IMR-90 (cell line): ENCODE data around the gene PUM2. TPM values are rescaled to one million over a fixed set of nuclear protein-coding genes. Genes with fewer than 3 reads are reported as not detected.

Experiments used
- ATAC-seq: fragments of 200-7000 bp; cut with Tn5 transposase; 2 replicates; pipeline ENCODE4 v1.9.1; 2020; ENCODE audit warnings: low read depth, mild to moderate bottlenecking, moderate library complexity
- BruUV-seq: library from RNA; stranded (reverse); fragments of 400-500 nt; replicated peaks from 2 replicates; lab custom pipeline; 2021; lab: Mats Ljungman, UMichigan
- CTCF ChIA-PET: fragments of 300-600 bp; formaldehyde crosslinking; extraction: SDS; loops from one replicate; lab custom pipeline; 2021; ENCODE audit warnings: antibody characterized with exemption; lab: Yijun Ruan, JAX
- POLR2A ChIA-PET: fragments of 300-600 bp; sonication (Branson Sonifier 250); formaldehyde crosslinking; loops from one replicate; lab custom pipeline; 2022; ENCODE audit warnings: antibody characterized with exemption; ENCODE audit not compliant: unreplicated experiment; lab: Charles Lee
- DNase-seq: peaks from one replicate; pipeline ENCODE4 v3.0.0; 2013
- H2AFZ ChIP-seq: replicated peaks from 2 replicates; pipeline ENCODE3; 2013; ENCODE audit warnings: low read length, mild to moderate bottlenecking; ENCODE audit not compliant: poor library complexity
- H2AK5ac ChIP-seq: 2 replicates; pipeline ENCODE4 v1.6.1; 2013; ENCODE audit warnings: low read depth, low read length, inconsistent platforms
- H2AK9ac ChIP-seq: replicated peaks from 2 replicates; pipeline ENCODE3; 2013; ENCODE audit warnings: mild to moderate bottlenecking, low read depth, low read length, moderate library complexity; ENCODE audit not compliant: poor library complexity
- H2BK120ac ChIP-seq: 2 replicates; pipeline ENCODE4 v1.6.1; 2013; ENCODE audit warnings: low read depth, low read length, inconsistent platforms
- H2BK15ac ChIP-seq: 3 replicates; pipeline ENCODE4 v1.6.1; 2013; ENCODE audit warnings: low read depth, low read length, inconsistent platforms
- H2BK20ac ChIP-seq: 2 replicates; pipeline ENCODE4 v1.6.1; 2013; ENCODE audit warnings: low read depth, mild to moderate bottlenecking, inconsistent platforms, low read length, moderate library complexity
- H2BK5ac ChIP-seq: 2 replicates; pipeline ENCODE4 v1.6.1; 2013; ENCODE audit warnings: mild to moderate bottlenecking, low read depth, low read length, inconsistent platforms; ENCODE audit not compliant: poor library complexity, severe bottlenecking
- H3K14ac ChIP-seq: replicated peaks from 2 replicates; pipeline ENCODE4 v1.6.1; 2013; ENCODE audit warnings: low read depth, low read length, inconsistent platforms
- H3K18ac ChIP-seq: 2 replicates; pipeline ENCODE4 v1.6.1; 2013; ENCODE audit warnings: low read depth, low read length, control low read depth
- H3K23ac ChIP-seq: 2 replicates; pipeline ENCODE4 v1.6.1; 2013; ENCODE audit warnings: low read depth, low read length, inconsistent platforms
- H3K27ac ChIP-seq: 2 replicates; pipeline ENCODE4 v1.5.1; 2013; ENCODE audit warnings: mild to moderate bottlenecking, control low read depth, low read length; ENCODE audit not compliant: insufficient read depth
- H3K27me3 ChIP-seq: 2 replicates; pipeline ENCODE4 v1.6.1; 2013; ENCODE audit warnings: low read length; ENCODE audit not compliant: control insufficient read depth, insufficient read depth
- H3K36me3 ChIP-seq: 2 replicates; pipeline ENCODE4 v1.6.1; 2013; ENCODE audit warnings: low read length, mixed read lengths; ENCODE audit not compliant: control insufficient read depth, insufficient read depth
- H3K4ac ChIP-seq: 2 replicates; pipeline ENCODE4 v1.6.1; 2013; ENCODE audit warnings: low read depth, low read length, inconsistent platforms
- H3K4me1 ChIP-seq: 2 replicates; pipeline ENCODE4 v1.6.1; 2013; ENCODE audit warnings: low read length, mixed read lengths; ENCODE audit not compliant: control insufficient read depth, insufficient read depth
- H3K4me2 ChIP-seq: 2 replicates; pipeline ENCODE4 v1.6.1; 2013; ENCODE audit warnings: low read depth, mild to moderate bottlenecking, control low read depth, low read length, moderate library complexity
- H3K4me3 ChIP-seq: 2 replicates; pipeline ENCODE4 v1.5.1; 2013; ENCODE audit warnings: low read depth, mild to moderate bottlenecking, control low read depth, low read length, moderate library complexity; ENCODE audit not compliant: insufficient read depth
- H3K56ac ChIP-seq: 2 replicates; pipeline ENCODE4 v1.6.1; 2013; ENCODE audit warnings: low read length, inconsistent platforms; ENCODE audit not compliant: insufficient read depth; ENCODE audit errors: extremely low read depth
- H3K79me1 ChIP-seq, 2 experiments: 2 replicates each; pipeline ENCODE4 v1.6.1; 2013; ENCODE audit warnings: low read length in 2 of 2, inconsistent platforms in 1 of 2, low read depth in 1 of 2
- H3K9ac ChIP-seq: 2 replicates; pipeline ENCODE4 v1.6.1; 2013; ENCODE audit warnings: low read depth, low read length, control low read depth
- H3K9me1 ChIP-seq: 2 replicates; pipeline ENCODE4 v1.6.1; 2013; ENCODE audit warnings: low read length, inconsistent platforms; ENCODE audit not compliant: insufficient read depth
- H3K9me3 ChIP-seq: 2 replicates; pipeline ENCODE4 v1.6.1; 2013; ENCODE audit warnings: low read length; ENCODE audit not compliant: control insufficient read depth, insufficient read depth
- H4K20me1 ChIP-seq: 2 replicates; pipeline ENCODE4 v1.6.1; 2013; ENCODE audit warnings: low read length, inconsistent platforms; ENCODE audit not compliant: insufficient read depth
- H4K5ac ChIP-seq: 2 replicates; pipeline ENCODE4 v1.6.1; 2013; ENCODE audit warnings: mild to moderate bottlenecking, low read depth, low read length, control low read depth
- H4K8ac ChIP-seq, 2 experiments: 2 replicates each; pipeline ENCODE4 v1.6.1; 2013; ENCODE audit warnings: low read depth in 2 of 2, low read length in 2 of 2, control low read depth in 1 of 2, inconsistent platforms in 1 of 2
- H4K91ac ChIP-seq: 2 replicates; pipeline ENCODE4 v1.6.1; 2013; ENCODE audit warnings: low read depth, low read length, inconsistent platforms; ENCODE audit not compliant: insufficient read depth
- BHLHE40 ChIP-seq: fragments of 150-350 bp; IDR thresholded peaks from 2 replicates; pipeline ENCODE4 v1.6.1; 2016; ENCODE audit warnings: mild to moderate bottlenecking, low read depth, low read length
- CEBPB ChIP-seq: IDR thresholded peaks from 2 replicates; pipeline ENCODE4 v1.6.1; 2012; ENCODE audit warnings: low read depth, low read length, improper control_type of control experiment
- CHD1 ChIP-seq: IDR thresholded peaks from 2 replicates; pipeline ENCODE4 v1.6.1; 2012; ENCODE audit warnings: low read depth, low read length, improper control_type of control experiment
- CTCF ChIP-seq: conservative IDR thresholded peaks from 2 replicates; pipeline ENCODE4 v1.5.1; 2012; ENCODE audit warnings: mild to moderate bottlenecking, low read depth, low read length, improper control_type of control experiment
- FOS ChIP-seq: fragments of 150-350 bp; IDR thresholded peaks from 2 replicates; pipeline ENCODE4 v1.6.1; 2016; ENCODE audit warnings: low read depth, low read length
- MAZ ChIP-seq: IDR thresholded peaks from 2 replicates; pipeline ENCODE4 v1.6.1; 2012; ENCODE audit warnings: low read depth, mild to moderate bottlenecking, low read length, improper control_type of control experiment, moderate library complexity, borderline replicate concordance
- MXI1 ChIP-seq: IDR thresholded peaks from 2 replicates; pipeline ENCODE4 v1.6.1; 2012; ENCODE audit warnings: low read depth, mild to moderate bottlenecking, low read length, moderate library complexity, borderline replicate concordance
- NFE2L2 ChIP-seq: fragments of 150-350 bp; IDR thresholded peaks from 2 replicates; pipeline ENCODE4 v1.6.1; 2016; ENCODE audit warnings: low read depth, mild to moderate bottlenecking, low read length
- POLR2A ChIP-seq: IDR thresholded peaks from 2 replicates; pipeline ENCODE4 v1.6.1; 2012; ENCODE audit warnings: mild to moderate bottlenecking, low read depth, low read length
- RAD21 ChIP-seq: IDR thresholded peaks from 2 replicates; pipeline ENCODE4 v1.6.1; 2012; ENCODE audit warnings: low read length, improper control_type of control experiment
- RCOR1 ChIP-seq: IDR thresholded peaks from 2 replicates; pipeline ENCODE4 v1.6.1; 2012; ENCODE audit warnings: mild to moderate bottlenecking, low read length, improper control_type of control experiment; ENCODE audit not compliant: insufficient replicate concordance
- RFX5 ChIP-seq: IDR thresholded peaks from 2 replicates; pipeline ENCODE4 v1.8.0; 2012; ENCODE audit warnings: low read depth, mild to moderate bottlenecking, low read length, moderate library complexity
- SMC3 ChIP-seq: fragments of 150-350 bp; IDR thresholded peaks from 2 replicates; pipeline ENCODE4 v1.6.1; 2016; ENCODE audit warnings: low read depth, mild to moderate bottlenecking, antibody characterized with exemption, low read length, moderate library complexity
- USF2 ChIP-seq: fragments of 150-350 bp; IDR thresholded peaks from 2 replicates; pipeline ENCODE4 v1.6.1; 2017; ENCODE audit warnings: mild to moderate bottlenecking, antibody characterized with exemption, low read length, low read depth
- dilution Hi-C: fragments of 300-500 bp; cut with HindIII; formaldehyde crosslinking; loops from one replicate; pipeline ENCODE4 v1.14.3; 2018; ENCODE audit warnings: low sequenced_read_pairs; ENCODE audit not compliant: unreplicated experiment
- in situ Hi-C: fragments of 300-500 bp; cut with MboI; formaldehyde crosslinking; loops from 3 replicates; pipeline ENCODE4 v1.14.3; 2019; ENCODE audit warnings: low sequenced_read_pairs, inconsistent platforms, mixed read lengths
- intact Hi-C: fragments of 100-400 bp; cut with micrococcal nuclease; formaldehyde crosslinking; loops from 2 replicates; pipeline ENCODE4 v1.10.0; 2022
- polyA plus RNA-seq, 3 experiments: library from polyadenylated mRNA; depleted of rRNA; stranded (reverse); fragments of >200 nt; gene quantifications; 2 replicates each; pipeline ENCODE4 v1.2.3, GENCODE V29; 2012; ENCODE audit warnings: low replicate concordance in 1 of 3
- total RNA-seq: library from RNA; depleted of rRNA; stranded (reverse); fragments of >200 nt; gene quantifications from 2 replicates; pipeline ENCODE4 v1.2.3, GENCODE V29; 2012

The PUM2 gene
- total and polyA plus RNA-seq, 2 of the 4 experiments (the other 2 are of a cell fraction): 18.8 to 38.4 TPM

DNA sequence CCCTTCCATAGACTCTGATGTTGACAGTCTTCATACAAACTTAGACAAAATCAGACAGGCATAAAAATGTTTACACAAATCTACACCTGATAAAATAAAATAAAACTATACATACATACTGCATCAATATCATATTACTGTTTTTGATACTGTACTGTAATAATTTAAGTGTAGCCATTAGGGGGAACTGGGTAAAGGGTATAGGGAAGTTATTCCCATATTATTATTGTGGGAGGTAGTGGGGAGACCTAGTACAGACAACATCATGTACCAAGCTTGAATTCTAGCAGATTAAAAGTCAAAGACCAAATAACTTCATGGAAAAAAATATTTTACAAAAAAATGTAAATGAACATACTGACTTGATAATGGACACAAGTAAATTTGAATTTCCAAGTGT, 43.3 kb downstream of the PUM2 start:
- no peak overlapping the region for H2AFZ ChIP-seq
- peaks cover 24 to 38% of the 10 kb centered on the region in 2 experiments for H3K79me1 ChIP-seq
- no peak overlapping the region for H3K23ac ChIP-seq
- DNase-seq: no peak
- CTCF ChIA-PET: interaction anchor here (0.6 kb wide), 1 partner anchor 10 kb away, joined by 4 read pairs; no protein-coding TSS in a partner anchor
- no peaks in the 10 kb centered on the region for H3K27me3 ChIP-seq
- no peak overlapping the region for H2BK20ac ChIP-seq
- H3K4me3 ChIP-seq: no peak overlapping the region
- intact Hi-C loops: loop anchor here (5.0 kb wide), 1 partner anchor 35 kb away; no protein-coding TSS in a partner anchor
- BruUV-seq: no TSS peak
- H2AK5ac ChIP-seq: no peak overlapping the region
- H3K4me2 ChIP-seq: no peak overlapping the region
- H4K91ac ChIP-seq: no peak overlapping the region
- peaks cover 6% of the 10 kb centered on the region; the same call in 1 of the 2 replicates for H4K20me1 ChIP-seq
- H3K4ac ChIP-seq: no peak overlapping the region
- no peak overlapping the region for H2AK9ac ChIP-seq
- H3K4me1 ChIP-seq: peaks cover 11% of the 10 kb centered on the region
- no peak overlapping the region for H3K27ac ChIP-seq
- H4K5ac ChIP-seq: no peak overlapping the region
- dilution Hi-C loops: no loop called here
- H3K9me1 ChIP-seq: peaks cover 8% of the 10 kb centered on the region
- no peak overlapping the region for H2BK5ac ChIP-seq
- TF ChIP-seq SMC3: no peak
- TF ChIP-seq MAZ: no peak
- no peak for TF ChIP-seq FOS
- no peak for TF ChIP-seq MXI1
- TF ChIP-seq RFX5: no peak
- TF ChIP-seq USF2: no peak
- no peak for TF ChIP-seq CTCF
- no peak for TF ChIP-seq POLR2A
- TF ChIP-seq RCOR1: no peak
- TF ChIP-seq NFE2L2: no peak
- no peak for TF ChIP-seq RAD21
- TF ChIP-seq CHD1: no peak
- TF ChIP-seq BHLHE40: no peak
- TF ChIP-seq CEBPB: no peak
- no peaks in the 10 kb centered on the region for H3K9me3 ChIP-seq
- H3K18ac ChIP-seq: no peak overlapping the region
- ATAC-seq: no peak
- H3K36me3 ChIP-seq: peaks cover 25% of the 10 kb centered on the region
- H4K8ac ChIP-seq: no peak overlapping the region
- H3K56ac ChIP-seq: no peak overlapping the region
- no peak overlapping the region for H3K14ac ChIP-seq
- in situ Hi-C loops: no loop called here
- no peak overlapping the region for H3K9ac ChIP-seq
- no peak overlapping the region for H2BK120ac ChIP-seq
- no peak overlapping the region for H2BK15ac ChIP-seq
- POLR2A ChIA-PET: no interaction called here
